ENCODE data around the gene CBFA2T2. TPM values are rescaled to one million over a fixed set of nuclear protein-coding genes. Genes with fewer than 3 reads are reported as not detected.

Gene CBFA2T2
- total and polyA plus RNA-seq, 12 donors, result 5.3 to 16.7 (median 9.4) TPM

DNA sequence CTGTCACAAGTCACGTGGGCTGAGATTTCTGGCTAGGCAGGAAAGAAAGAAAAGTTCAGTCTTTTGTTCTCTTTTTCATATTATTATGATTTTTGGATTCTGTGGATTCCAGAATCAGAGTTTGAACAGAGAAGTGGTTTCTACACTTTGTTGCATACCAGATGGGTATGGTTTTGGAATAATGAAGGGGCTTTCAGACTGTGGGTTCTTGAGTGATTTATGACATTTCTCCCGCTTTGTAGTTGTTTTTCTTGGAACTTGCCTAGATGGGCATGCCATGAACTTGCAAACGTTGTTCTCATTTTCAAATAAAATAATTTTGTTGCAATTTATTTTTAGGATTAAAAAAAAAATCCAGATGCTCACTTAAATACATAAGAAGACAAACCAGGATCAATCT is 34.4 kb downstream of the CBFA2T2 start:
- Histone ChIP-seq H3K9me3 (replicated peaks in 1 of 3) (no peaks in the 10 kb centered on the region), H3K36me3 (replicated peaks in 1 of 2) (no peaks in the 10 kb centered on the region), H3K4me3 (no peak overlapping the region), H3K4me1 (replicated peaks in 1 of 2) (peaks cover 0 to 5% of the 10 kb centered on the region in 2 donors), H3K27me3 (no peaks in the 10 kb centered on the region), H3K27ac (no peak overlapping the region)
- 55 to 58% (median 57%) methylated on average over 3 of the region's 3 CpGs for WGBS, 4 donors
- no peak for DNase-seq
- intact Hi-C loops (cut with DNase I), result no loop called here
- TF ChIP-seq, protein P1, sequence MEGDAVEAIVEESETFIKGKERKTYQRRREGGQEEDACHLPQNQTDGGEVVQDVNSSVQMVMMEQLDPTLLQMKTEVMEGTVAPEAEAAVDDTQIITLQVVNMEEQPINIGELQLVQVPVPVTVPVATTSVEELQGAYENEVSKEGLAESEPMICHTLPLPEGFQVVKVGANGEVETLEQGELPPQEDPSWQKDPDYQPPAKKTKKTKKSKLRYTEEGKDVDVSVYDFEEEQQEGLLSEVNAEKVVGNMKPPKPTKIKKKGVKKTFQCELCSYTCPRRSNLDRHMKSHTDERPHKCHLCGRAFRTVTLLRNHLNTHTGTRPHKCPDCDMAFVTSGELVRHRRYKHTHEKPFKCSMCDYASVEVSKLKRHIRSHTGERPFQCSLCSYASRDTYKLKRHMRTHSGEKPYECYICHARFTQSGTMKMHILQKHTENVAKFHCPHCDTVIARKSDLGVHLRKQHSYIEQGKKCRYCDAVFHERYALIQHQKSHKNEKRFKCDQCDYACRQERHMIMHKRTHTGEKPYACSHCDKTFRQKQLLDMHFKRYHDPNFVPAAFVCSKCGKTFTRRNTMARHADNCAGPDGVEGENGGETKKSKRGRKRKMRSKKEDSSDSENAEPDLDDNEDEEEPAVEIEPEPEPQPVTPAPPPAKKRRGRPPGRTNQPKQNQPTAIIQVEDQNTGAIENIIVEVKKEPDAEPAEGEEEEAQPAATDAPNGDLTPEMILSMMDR (IDR thresholded peaks at IDR 0.05), result no peak
- TF ChIP-seq POLR2A (IDR thresholded peaks at IDR 0.05), result no peak

- no peaks in the 10 kb centered on the region for H3K36me3 ChIP-seq (replicated peaks in 1 of 2)
- 76 to 85% (median 80%) methylated on average over 2 of the region's 2 CpGs for WGBS, 4 donors
- no peak overlapping the region for H3K27ac ChIP-seq
- peaks cover 0 to 13% of the 10 kb centered on the region in 2 donors for H3K4me1 ChIP-seq (replicated peaks in 1 of 2)
- TF ChIP-seq, protein P1 (IDR thresholded peaks at IDR 0.05), result no peak
- TF ChIP-seq POLR2A (IDR thresholded peaks at IDR 0.05), result no peak
- H3K9me3 ChIP-seq (replicated peaks in 1 of 3), result no peaks in the 10 kb centered on the region
- H3K27me3 ChIP-seq, result no peaks in the 10 kb centered on the region
- DNase-seq, result no peak
- intact Hi-C loops (cut with DNase I), result no loop called here
- no peak overlapping the region for H3K4me3 ChIP-seq
Observed at GRCh38 chr20:33526769-33527168, 36.9 kb downstream of the CBFA2T2 start.

DNA sequence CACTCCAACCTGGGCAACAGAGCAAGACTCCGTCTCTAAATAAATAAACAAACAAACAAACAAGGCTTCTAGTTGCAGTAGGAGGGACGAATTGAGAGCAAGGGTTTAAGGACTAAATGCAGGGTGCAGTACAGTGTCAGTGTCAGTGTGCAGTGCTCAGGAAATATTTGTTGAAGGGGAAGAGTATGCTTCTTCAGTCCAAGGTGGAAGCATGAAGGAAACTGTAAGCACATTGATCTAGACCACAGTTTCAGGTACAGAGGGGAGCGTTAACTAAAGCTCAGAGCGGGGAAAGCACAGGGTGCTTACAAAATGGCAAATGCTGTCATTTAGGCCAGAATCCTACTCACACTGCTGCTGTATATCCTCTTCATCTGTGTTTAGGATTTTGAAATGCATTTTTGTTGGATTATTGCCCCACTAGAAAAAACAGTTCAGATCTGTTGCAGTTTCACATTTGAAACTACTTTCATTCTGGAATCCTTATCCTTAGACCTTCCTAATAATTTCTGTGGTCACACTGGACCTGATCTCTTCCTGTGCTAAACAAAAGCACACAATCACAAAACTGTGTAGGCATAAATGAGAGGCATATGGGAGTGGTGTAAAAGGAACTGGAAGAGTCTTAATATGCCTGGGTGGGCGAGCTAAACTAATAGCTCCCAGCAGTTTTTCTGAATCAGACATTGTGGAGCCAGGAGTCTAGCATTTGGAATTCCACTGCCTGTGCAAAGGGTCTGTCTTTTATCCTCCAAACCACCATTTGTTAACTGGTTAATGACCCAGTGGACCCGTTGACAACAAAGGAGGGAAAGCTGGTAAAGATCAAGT is 41.4 kb downstream of the CBFA2T2 start:
- intact Hi-C loops (cut with DNase I), result no loop called here
- Histone ChIP-seq H3K27me3 (no peaks in the 10 kb centered on the region), H3K4me3 (no peak overlapping the region), H3K9me3 (replicated peaks in 1 of 3) (no peaks in the 10 kb centered on the region), H3K36me3 (replicated peaks in 1 of 2) (no peaks in the 10 kb centered on the region), H3K27ac (peak overlapping the region in 1 of 5 donors; percentile 11), H3K4me1 (replicated peaks in 1 of 2) (peaks cover 0 to 22% of the 10 kb centered on the region in 2 donors)
- no peak for DNase-seq
- TF ChIP-seq, protein P1 (IDR thresholded peaks at IDR 0.05), result no peak
- no peak for TF ChIP-seq POLR2A (IDR thresholded peaks at IDR 0.05)
- WGBS, 4 donors, result 66 to 79% (median 76%) methylated on average over 6 of the region's 6 CpGs

- Histone ChIP-seq H3K4me3 (no peak overlapping the region), H3K27me3 (no peaks in the 10 kb centered on the region), H3K4me1 (replicated peaks in 1 of 2) (peaks cover 0 to 22% of the 10 kb centered on the region in 2 donors), H3K9me3 (replicated peaks in 1 of 3) (no peaks in the 10 kb centered on the region), H3K27ac (no peak overlapping the region), H3K36me3 (replicated peaks in 1 of 2) (no peaks in the 10 kb centered on the region)
- TF ChIP-seq, protein P1 (IDR thresholded peaks at IDR 0.05), result no peak
- no peak for TF ChIP-seq POLR2A (IDR thresholded peaks at IDR 0.05)
- intact Hi-C loops (cut with DNase I), result no loop called here
- WGBS, 4 donors, result 59 to 82% (median 70%) methylated on average over 1 of the region's 1 CpG
- DNase-seq, result no peak
Observed at GRCh38 chr20:33531885-33532284, 42.0 kb downstream of the CBFA2T2 start.
